ENCODE results near the gene CSMD2.

DNA sequence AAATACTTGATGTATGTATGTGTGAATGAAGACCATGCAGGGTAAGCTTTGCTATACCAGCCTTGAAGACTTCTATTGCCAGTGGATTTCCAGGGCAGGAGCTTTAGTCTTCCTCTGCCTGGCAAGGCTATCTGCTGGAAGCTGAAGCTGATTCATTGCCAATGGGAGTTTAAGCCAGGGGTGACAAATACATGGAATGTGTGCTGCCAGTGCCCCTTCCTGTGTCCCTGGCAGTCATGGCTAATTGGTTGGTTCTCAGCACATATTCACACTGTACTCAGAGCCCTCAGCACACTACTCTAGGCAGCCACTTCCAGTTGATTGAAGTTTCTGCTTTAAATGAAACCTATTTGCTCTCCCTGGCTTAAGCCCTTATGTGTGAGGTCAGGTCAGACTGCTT lies 691.1 kb downstream of the CSMD2 start:
- TF ChIP-seq, protein P1, sequence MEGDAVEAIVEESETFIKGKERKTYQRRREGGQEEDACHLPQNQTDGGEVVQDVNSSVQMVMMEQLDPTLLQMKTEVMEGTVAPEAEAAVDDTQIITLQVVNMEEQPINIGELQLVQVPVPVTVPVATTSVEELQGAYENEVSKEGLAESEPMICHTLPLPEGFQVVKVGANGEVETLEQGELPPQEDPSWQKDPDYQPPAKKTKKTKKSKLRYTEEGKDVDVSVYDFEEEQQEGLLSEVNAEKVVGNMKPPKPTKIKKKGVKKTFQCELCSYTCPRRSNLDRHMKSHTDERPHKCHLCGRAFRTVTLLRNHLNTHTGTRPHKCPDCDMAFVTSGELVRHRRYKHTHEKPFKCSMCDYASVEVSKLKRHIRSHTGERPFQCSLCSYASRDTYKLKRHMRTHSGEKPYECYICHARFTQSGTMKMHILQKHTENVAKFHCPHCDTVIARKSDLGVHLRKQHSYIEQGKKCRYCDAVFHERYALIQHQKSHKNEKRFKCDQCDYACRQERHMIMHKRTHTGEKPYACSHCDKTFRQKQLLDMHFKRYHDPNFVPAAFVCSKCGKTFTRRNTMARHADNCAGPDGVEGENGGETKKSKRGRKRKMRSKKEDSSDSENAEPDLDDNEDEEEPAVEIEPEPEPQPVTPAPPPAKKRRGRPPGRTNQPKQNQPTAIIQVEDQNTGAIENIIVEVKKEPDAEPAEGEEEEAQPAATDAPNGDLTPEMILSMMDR (conservative IDR thresholded peaks at IDR 0.05; ENCODE audit: low read depth, low read length): no peak
- TF ChIP-seq EZH2 (IDR thresholded peaks at IDR 0.05; ENCODE audit: borderline replicate concordance, low read depth, low read length, poor library complexity, severe bottlenecking): no peak
